ENCODE results near the gene CRYBB3. TPM values are rescaled to one million over a fixed set of nuclear protein-coding genes. Genes with fewer than 3 reads are reported as not detected.

The CRYBB3 gene
- total and polyA plus RNA-seq, 10 of the 15 experiments (the other 5 are each of a cell fraction or from before 2014, with no cell fraction given) = 0.26 TPM; not detected in 9

GRCh38 chr22:25166266-25167040 is 33.2 kb upstream of the CRYBB3 start (continued):
- TF ChIP-seq ZBTB11 (CRISPR knock-in tag; IDR thresholded peaks at IDR 0.05) = no peak
- TF ChIP-seq ZNF207 (IDR thresholded peaks at IDR 0.05; ENCODE audit: borderline replicate concordance) = no peak

GRCh38 chr22:25167082-25167481 is 32.6 kb upstream of the CRYBB3 start:
- peaks cover 0 to 4% of the 10 kb centered on the region in 2 experiments; a peak in 2 of 4 replicates for H3K27me3 ChIP-seq (replicated peaks in 1 of 2; ENCODE audit: control insufficient read depth in 2 of 2, insufficient read depth in 2 of 2, low read length in 1 of 2)
- H3K4me1 ChIP-seq (ENCODE audit: control insufficient read depth, insufficient read depth, low read length) = no peaks in the 10 kb centered on the region
- intact Hi-C loops (cut with micrococcal nuclease; ENCODE audit: unreplicated experiment) = no loop called here
- no peak overlapping the region for H2AFZ ChIP-seq (ENCODE audit: control insufficient read depth, low read depth, low read length)
- ChIA-PET SMC1A (ENCODE audit: uncharacterized antibody, unreplicated experiment) (interaction anchor here (1.4 kb wide), 1 partner anchor 87 kb away, joined by 4 read pairs; no protein-coding TSS in a partner anchor), RAD21 (ENCODE audit: unreplicated experiment) (no interaction called here), CTCF (interaction anchor here (0.7 to 10.9 kb wide), 3 partner anchors 35 to 88 kb away, joined by 3 to 160 read pairs (median 5); no protein-coding TSS in a partner anchor), POLR2A (interaction anchor here (0.5 kb wide), 1 partner anchor 37 kb away, joined by 3 read pairs; no protein-coding TSS in a partner anchor)
- H3K4me3 ChIP-seq = no peak overlapping the region
- in situ Hi-C loops (cut with MboI) = no loop called here
- no peaks in the 10 kb centered on the region for H3K9me3 ChIP-seq (replicated peaks; ENCODE audit: control insufficient read depth, insufficient read depth, low read length)
- no peak overlapping the region for H3K27ac ChIP-seq (ENCODE audit: control insufficient read depth, insufficient read depth)
- H3K4me2 ChIP-seq (ENCODE audit: control insufficient read depth, insufficient read depth) = no peak overlapping the region
- TF ChIP-seq MYB (IDR thresholded peaks at IDR 0.05; ENCODE audit: borderline replicate concordance, low read depth, low read length) (no peak), RELA (IDR thresholded peaks at IDR 0.05; ENCODE audit: borderline replicate concordance, partially characterized antibody) (no peak), RUNX3 (IDR thresholded peaks at IDR 0.05; ENCODE audit: low read length) (no peak), SIN3A (IDR thresholded peaks at IDR 0.05; ENCODE audit: low read depth, low read length) (no peak), LARP7 (IDR thresholded peaks at IDR 0.05) (no peak), ZBED1 (IDR thresholded peaks at IDR 0.05; ENCODE audit: borderline replicate concordance) (no peak), ZBTB33 (IDR thresholded peaks at IDR 0.05) (no peak), SMAD1 (IDR thresholded peaks at IDR 0.05; ENCODE audit: low read depth, partially characterized antibody) (no peak), POLR2AphosphoS5 (IDR thresholded peaks at IDR 0.05; ENCODE audit: low read length) (no peak), ELK1 (IDR thresholded peaks at IDR 0.05; ENCODE audit: low read depth, low read length) (no peak), NKRF (conservative IDR thresholded peaks at IDR 0.05) (no peak)
- no peaks in the 10 kb centered on the region for H3K79me2 ChIP-seq (ENCODE audit: control insufficient read depth, insufficient read depth, low read length)
- no peaks in the 10 kb centered on the region for H4K20me1 ChIP-seq (ENCODE audit: control insufficient read depth, insufficient read depth)
- DNase-seq (ENCODE audit: low read depth, low spot score) = no peak
- no peak for FAIRE-seq
- WGBS (ENCODE audit: insufficient coverage, insufficient replicate concordance, low lambda C conversion rate, missing lambda C conversion rate) = 10% methylated on average over 7 of the region's 7 CpGs
- no peak for ATAC-seq
- BruUV-seq (replicated peaks) = no TSS peak
- H3K36me3 ChIP-seq (ENCODE audit: control insufficient read depth in 2 of 2, insufficient read depth in 2 of 2, low read length in 1 of 2) = no peaks in the 10 kb centered on the region
- no peak overlapping the region for H3K9ac ChIP-seq (ENCODE audit: control insufficient read depth, insufficient read depth, low read length)

Data from GM12878 (cell line).